ENCODE results near the gene CDH13.

GRCh38 chr16:83738923-83739503, 1112.2 kb downstream of the CDH13 start:
- TF ChIP-seq CTCF (conservative IDR thresholded peaks at IDR 0.05 in 1 of 2, IDR thresholded peaks at IDR 0.05 in 1 of 2; ENCODE audit: low read depth in 1 of 2, low read length in 2 of 2) (no peak), EZH2 (IDR thresholded peaks at IDR 0.05; ENCODE audit: low read length, missing control alignments) (no peak)

All from fibroblast of lung (primary cell).